Osteoblast (primary cell): ENCODE measurements around the gene ADGRL3. TPM values are rescaled to one million over a fixed set of nuclear protein-coding genes. Genes with fewer than 3 reads are reported as not detected.

ENCODE experiments used
- DNase-seq: peaks from one replicate; pipeline ENCODE4 v3.0.0; 2011; ENCODE audit warnings: low spot score, mixed read lengths; ENCODE audit not compliant: insufficient read length; ENCODE audit errors: missing footprints
- H2AFZ ChIP-seq: 2 replicates; pipeline ENCODE4 v1.6.0; 2011; ENCODE audit warnings: mild to moderate bottlenecking, low read length
- H3K27ac ChIP-seq: 2 replicates; pipeline ENCODE4 v1.5.1; 2011; ENCODE audit warnings: mild to moderate bottlenecking, low read depth, low read length, moderate library complexity
- H3K27me3 ChIP-seq: 2 replicates; pipeline ENCODE4 v1.6.0; 2012; ENCODE audit warnings: mild to moderate bottlenecking, control low read depth, inconsistent platforms, low read length, moderate library complexity; ENCODE audit not compliant: insufficient read depth
- H3K36me3 ChIP-seq: 2 replicates; pipeline ENCODE4 v1.5.1; 2011; ENCODE audit warnings: mild to moderate bottlenecking, low read length, control low read depth, moderate library complexity; ENCODE audit not compliant: insufficient read depth
- H3K4me1 ChIP-seq: 2 replicates; pipeline ENCODE4 v1.5.1; 2011; ENCODE audit warnings: mild to moderate bottlenecking, low read length, control low read depth, moderate library complexity; ENCODE audit not compliant: insufficient read depth
- H3K4me2 ChIP-seq: 2 replicates; pipeline ENCODE4 v1.6.0; 2011; ENCODE audit warnings: mild to moderate bottlenecking, low read length; ENCODE audit not compliant: insufficient read depth
- H3K4me3 ChIP-seq: fragments of 200-600 bp; sonication (generic); 3 replicates; pipeline ENCODE4 v1.5.1; 2012; ENCODE audit warnings: mild to moderate bottlenecking, low read length, inconsistent platforms; ENCODE audit not compliant: insufficient read depth
- H3K79me2 ChIP-seq: 2 replicates; pipeline ENCODE4 v1.6.0; 2012; ENCODE audit warnings: mild to moderate bottlenecking, low read length, control low read depth, inconsistent platforms; ENCODE audit not compliant: insufficient read depth
- H3K9me3 ChIP-seq: 2 replicates; pipeline ENCODE4 v1.5.1; 2011; ENCODE audit warnings: low read depth, low read length, control low read depth
- H4K20me1 ChIP-seq: 2 replicates; pipeline ENCODE4 v1.6.0; 2012; ENCODE audit warnings: mild to moderate bottlenecking, low read length, control low read depth; ENCODE audit not compliant: insufficient read depth
- total RNA-seq: library from RNA; depleted of rRNA; stranded (reverse); fragments of >200 nt; gene quantifications from 2 replicates; pipeline ENCODE4 v1.2.3, GENCODE V29; 2012
- TF ChIP-seq, protein P1 (sequence below): IDR thresholded peaks from 2 replicates; pipeline ENCODE4 v1.5.1; 2011; ENCODE audit warnings: mild to moderate bottlenecking, low read depth, low read length, moderate library complexity; ENCODE audit errors: extremely low read depth

The ADGRL3 gene
- total RNA-seq, 1 donor = not detected

DNA sequence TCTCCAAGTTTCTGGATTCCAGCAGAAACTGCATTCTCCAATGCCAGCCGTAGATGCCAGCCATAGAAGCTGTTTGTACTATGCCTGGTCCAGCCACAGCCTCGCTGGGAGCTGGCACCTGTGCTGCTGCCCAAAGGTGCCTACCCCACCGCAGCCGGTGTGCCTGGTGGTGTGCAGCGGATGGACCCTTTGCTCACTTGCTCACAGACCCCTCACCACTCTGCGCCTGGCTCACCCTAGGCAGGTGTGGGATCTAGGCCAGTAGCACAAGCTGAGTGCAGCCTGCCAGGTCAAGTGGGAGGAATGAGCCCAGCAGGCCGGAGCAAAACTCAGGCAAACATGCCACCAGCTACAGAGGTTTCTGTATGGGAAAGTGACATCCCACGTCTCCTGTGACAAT, 463.2 kb downstream of the ADGRL3 start:
- Histone ChIP-seq H3K79me2 (no peaks in the 10 kb centered on the region), H3K27ac (no peak overlapping the region), H4K20me1 (no peaks in the 10 kb centered on the region), H3K36me3 (no peaks in the 10 kb centered on the region), H3K4me2 (no peak overlapping the region), H3K4me3 (no peak overlapping the region), H3K9me3 (peaks cover 2% of the 10 kb centered on the region), H3K4me1 (no peaks in the 10 kb centered on the region), H3K27me3 (no peaks in the 10 kb centered on the region), H2AFZ (no peak overlapping the region)
- DNase-seq = no peak
- TF ChIP-seq, protein P1, sequence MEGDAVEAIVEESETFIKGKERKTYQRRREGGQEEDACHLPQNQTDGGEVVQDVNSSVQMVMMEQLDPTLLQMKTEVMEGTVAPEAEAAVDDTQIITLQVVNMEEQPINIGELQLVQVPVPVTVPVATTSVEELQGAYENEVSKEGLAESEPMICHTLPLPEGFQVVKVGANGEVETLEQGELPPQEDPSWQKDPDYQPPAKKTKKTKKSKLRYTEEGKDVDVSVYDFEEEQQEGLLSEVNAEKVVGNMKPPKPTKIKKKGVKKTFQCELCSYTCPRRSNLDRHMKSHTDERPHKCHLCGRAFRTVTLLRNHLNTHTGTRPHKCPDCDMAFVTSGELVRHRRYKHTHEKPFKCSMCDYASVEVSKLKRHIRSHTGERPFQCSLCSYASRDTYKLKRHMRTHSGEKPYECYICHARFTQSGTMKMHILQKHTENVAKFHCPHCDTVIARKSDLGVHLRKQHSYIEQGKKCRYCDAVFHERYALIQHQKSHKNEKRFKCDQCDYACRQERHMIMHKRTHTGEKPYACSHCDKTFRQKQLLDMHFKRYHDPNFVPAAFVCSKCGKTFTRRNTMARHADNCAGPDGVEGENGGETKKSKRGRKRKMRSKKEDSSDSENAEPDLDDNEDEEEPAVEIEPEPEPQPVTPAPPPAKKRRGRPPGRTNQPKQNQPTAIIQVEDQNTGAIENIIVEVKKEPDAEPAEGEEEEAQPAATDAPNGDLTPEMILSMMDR = no peak

DNA sequence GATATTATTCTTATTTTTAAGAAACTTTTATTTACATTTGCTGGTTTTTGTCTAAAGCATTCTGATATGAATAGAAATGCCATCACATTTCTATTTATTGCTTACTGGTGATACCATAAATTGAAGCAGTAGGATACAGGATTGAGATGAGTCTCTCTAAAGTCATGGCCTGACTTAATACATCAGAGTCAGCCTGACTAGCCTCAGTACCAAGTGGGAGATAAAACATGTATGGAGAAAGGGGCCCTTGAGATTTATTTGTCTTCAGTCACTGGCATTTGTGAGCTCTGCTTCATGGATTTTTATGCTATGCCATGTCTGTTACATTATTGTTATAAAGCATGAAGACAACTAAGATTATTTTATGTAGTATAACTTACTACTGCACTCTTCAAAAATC, 465.5 kb downstream of the ADGRL3 start:
- Histone ChIP-seq H3K27ac (no peak overlapping the region), H3K79me2 (no peaks in the 10 kb centered on the region), H3K27me3 (no peaks in the 10 kb centered on the region), H3K4me3 (no peak overlapping the region), H2AFZ (no peak overlapping the region), H3K4me1 (no peaks in the 10 kb centered on the region), H4K20me1 (no peaks in the 10 kb centered on the region), H3K36me3 (no peaks in the 10 kb centered on the region), H3K9me3 (peaks cover 2% of the 10 kb centered on the region), H3K4me2 (no peak overlapping the region)
- TF ChIP-seq, protein P1 = no peak
- no peak for DNase-seq

GRCh38 chr4:61666244-61666643, 466.1 kb downstream of the ADGRL3 start:
- TF ChIP-seq, protein P1 = no peak
- Histone ChIP-seq H3K4me3 (no peak overlapping the region), H3K4me1 (no peaks in the 10 kb centered on the region), H3K79me2 (no peaks in the 10 kb centered on the region), H3K27me3 (no peaks in the 10 kb centered on the region), H3K36me3 (no peaks in the 10 kb centered on the region), H3K9me3 (peaks cover 2% of the 10 kb centered on the region), H3K4me2 (no peak overlapping the region), H2AFZ (no peak overlapping the region), H4K20me1 (no peaks in the 10 kb centered on the region), H3K27ac (no peak overlapping the region)
- DNase-seq = no peak

DNA sequence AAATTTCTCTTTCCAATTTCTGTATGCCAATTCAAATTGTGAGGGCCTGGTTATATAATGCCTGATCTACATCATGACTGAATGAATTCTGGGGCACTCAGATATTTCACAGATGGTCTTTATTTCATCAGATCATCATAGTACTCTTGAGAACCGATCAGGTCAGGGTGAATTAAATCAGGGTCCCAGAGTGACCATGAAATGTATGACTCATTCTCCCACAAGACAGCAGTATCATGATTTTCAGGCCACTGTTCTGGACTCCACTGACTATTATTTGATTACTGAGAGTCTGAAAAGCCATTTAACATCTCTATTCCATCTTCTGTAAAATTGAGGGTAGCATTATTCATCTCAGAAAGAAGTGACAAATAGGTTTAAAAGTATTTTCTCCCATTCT, 471.5 kb downstream of the ADGRL3 start:
- H2AFZ ChIP-seq = no peak overlapping the region
- TF ChIP-seq, protein P1 = no peak
- H3K36me3 ChIP-seq = no peaks in the 10 kb centered on the region
- H3K27ac ChIP-seq = no peak overlapping the region
- no peaks in the 10 kb centered on the region for H3K27me3 ChIP-seq
- peaks cover 3% of the 10 kb centered on the region for H3K9me3 ChIP-seq
- no peak overlapping the region for H3K4me3 ChIP-seq
- H3K4me1 ChIP-seq = no peaks in the 10 kb centered on the region
- no peak overlapping the region for H3K4me2 ChIP-seq
- DNase-seq = no peak
- H3K79me2 ChIP-seq = no peaks in the 10 kb centered on the region
- H4K20me1 ChIP-seq = no peaks in the 10 kb centered on the region
